Muscle of back (tissue), 11 donors: ENCODE data around the gene TBCD. TPM values are rescaled to one million over a fixed set of nuclear protein-coding genes. Genes with fewer than 3 reads are reported as not detected.
"Not testable (repeated sequence)": the region's sequence is repeated elsewhere in the genome, so short reads cannot be mapped to it uniquely, and the experiment has no call there.

Source experiments
- DNase-seq, 3 donors: peaks; one replicate each; pipeline versions ENCODE4 v3.0.0 to v3.0.0-alpha.2; 2013
- polyA plus RNA-seq, 10 donors: library from polyadenylated mRNA; unstranded; fragments of 120-200 nt; gene quantifications; one replicate each; pipeline ENCODE4 v1.2.1, GENCODE V29; 2013; ENCODE audit not compliant: insufficient read length in 10 of 10

The TBCD gene
- polyA plus RNA-seq, 10 donors = 53.5 to 86.2 (median 60.0) TPM

DNA sequence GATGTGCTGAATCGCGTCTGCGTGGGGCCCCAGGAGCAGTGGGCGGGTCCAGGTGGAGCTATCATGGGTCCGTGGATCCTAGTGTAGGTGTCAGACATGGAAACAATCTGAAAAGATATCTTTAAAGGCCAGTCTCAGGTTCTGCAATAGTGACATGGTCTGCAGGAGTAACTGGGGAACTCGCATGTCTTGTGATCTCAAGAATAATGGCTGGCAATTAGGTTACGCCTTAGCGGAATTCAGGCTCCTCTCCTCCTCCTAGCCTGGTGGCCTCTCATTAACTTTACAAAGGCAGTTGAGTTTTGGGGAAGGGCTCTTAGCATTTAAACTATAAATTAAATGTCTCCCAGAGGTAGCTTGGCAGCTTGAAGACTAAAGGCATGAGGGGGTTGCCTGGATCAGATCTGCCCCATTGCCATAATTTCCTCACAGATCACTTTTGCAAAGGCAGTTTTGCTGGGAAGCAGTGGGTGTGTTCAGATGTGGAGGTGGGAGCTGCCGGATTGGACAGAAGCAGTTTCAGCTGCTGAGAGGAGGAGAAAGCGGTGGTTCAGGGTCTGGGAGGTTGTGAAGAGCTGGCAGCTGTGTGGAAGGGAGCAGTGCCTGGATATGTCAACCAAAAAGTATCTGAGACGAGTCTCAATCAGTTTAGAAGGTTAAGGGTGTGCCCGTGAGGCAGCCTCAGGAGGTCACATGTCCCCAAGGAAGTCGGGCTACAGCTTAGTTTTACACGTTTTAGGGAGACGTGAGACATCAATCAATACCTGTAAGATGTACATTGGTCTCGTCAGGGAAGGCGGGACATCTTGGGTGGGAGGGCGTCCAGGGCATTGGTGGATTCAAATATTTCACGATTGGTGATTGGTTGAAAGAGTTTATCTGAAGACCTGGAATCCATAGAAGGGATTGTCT lies 2.7 kb downstream of the TBCD start:
- DNase-seq = no peak

- no peak for DNase-seq
These were observed 4.3 kb downstream of the TBCD start for GRCh38 chr17:82756166-82756565.

- DNase-seq = no peak
These were observed 13.5 kb downstream of the TBCD start for GRCh38 chr17:82765371-82765770.

GRCh38 chr17:82767041-82767754 lies 15.3 kb downstream of the TBCD start:
- DNase-seq = no peak

- no peak for DNase-seq
These were observed 17.2 kb downstream of the TBCD start for GRCh38 chr17:82769041-82769440.

- no peak for DNase-seq
These were observed 20.2 kb downstream of the TBCD start for GRCh38 chr17:82772026-82772425.

DNA sequence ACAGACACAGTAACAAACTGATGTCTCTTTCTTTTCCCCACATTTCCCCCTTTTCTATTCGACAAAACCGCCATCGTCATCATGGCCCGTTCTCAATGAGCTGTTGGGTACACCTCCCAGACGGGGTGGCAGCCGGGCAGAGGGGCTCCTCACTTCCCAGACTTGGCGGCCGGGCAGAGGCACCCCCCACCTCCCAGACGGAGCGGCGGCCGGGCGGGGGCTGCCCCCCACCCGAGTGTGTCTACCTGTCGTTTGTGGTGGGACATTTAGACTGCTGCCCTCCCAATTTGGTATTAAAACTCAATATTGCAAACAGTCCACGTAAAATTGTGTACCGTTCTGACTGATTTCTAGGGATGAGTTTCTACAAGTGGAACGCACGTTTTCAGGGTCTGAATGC lies 22.6 kb downstream of the TBCD start:
- not testable (repeated sequence) for DNase-seq

DNA sequence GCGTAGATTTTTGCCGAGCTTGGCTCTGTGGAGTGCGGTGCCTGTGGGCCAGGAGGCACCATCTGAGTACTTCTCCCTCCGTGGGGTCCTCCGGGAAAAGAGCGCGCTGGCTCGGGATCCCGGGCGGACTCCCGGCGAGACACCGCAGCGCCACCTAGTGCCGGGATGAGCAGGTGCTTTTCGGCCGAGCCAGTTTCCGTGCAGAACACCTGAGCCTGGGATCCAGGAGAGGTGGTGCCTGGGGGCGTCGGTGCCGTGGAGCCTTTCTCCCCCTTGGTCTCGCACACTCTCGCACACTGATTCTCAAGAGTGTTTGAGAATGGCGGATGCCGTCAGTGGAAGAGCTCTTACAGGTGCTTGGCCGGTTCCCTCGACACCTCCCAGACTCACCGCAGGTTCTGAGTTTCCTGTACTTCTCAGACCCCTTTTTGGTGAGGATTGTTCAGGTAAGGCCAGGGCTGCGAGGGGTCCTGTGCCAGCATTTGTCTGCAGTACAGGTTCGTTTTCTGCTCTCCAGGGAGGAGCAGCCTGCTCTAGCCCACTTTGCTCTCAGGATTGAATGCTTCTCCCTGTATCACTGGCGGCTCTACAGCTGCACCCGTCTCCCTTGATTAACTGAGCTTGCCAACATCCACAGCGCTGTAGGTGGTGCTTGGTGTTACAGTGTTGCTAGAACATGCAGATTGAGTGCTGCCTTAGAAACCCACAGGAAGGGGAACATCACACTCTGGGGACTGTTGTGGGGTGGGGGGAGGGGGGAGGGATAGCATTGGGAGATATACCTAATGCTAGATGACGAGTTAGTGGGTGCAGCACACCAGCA lies 23.3 kb downstream of the TBCD start:
- DNase-seq = peak in 1 of 3 donors; percentile 75

DNA sequence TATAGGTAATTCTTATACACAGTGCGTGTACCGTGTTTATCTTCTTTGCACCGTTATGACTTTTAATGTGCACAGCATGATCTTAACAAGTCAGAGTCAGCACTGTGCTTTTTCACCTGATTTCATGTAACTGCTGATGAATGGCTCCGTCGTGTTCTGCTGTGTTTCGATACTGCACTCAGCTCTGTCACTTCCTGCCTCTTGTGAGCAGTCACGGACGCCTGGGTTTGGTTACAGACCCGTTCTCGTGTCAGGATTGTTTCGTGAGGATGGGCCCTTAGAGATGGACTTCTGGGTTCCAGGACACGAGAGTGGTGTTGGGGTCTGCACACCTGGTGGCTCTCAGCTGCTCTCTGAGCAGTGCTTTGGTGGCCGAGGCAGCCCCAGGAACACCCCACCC lies 24.6 kb downstream of the TBCD start:
- DNase-seq = no peak

DNA sequence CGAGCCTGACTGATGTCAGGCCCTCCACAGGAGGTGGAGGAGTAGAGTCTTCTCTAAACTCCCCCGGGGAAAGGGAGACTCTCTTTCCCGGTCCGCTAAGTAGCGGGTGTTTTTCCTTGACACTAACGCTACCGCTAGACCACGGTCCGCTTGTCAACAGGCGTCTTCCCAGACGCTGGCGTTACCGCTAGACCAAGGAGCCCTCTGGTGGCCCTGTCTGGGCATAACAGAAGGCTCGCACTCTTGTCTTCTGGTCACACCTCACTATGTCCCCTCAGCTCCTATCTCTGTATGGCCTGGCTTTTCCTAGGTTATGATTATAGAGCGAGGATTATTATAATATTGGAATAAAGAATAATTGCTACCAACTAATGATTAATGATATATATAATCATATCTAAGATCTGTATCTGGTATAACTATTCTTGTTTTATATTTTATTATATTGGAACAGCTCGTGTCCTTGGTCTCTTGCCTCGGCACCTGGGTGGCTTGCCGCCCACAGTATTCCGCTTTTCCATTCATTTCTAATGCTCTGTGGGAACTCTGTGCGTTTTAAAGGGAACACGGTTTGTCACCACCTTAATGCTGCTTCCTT lies 26.0 kb downstream of the TBCD start:
- DNase-seq = not testable (repeated sequence)

- DNase-seq = no peak
These were observed 27.7 kb downstream of the TBCD start for GRCh38 chr17:82779541-82779940.

GRCh38 chr17:82780195-82780594 lies 28.3 kb downstream of the TBCD start:
- no peak for DNase-seq

DNA sequence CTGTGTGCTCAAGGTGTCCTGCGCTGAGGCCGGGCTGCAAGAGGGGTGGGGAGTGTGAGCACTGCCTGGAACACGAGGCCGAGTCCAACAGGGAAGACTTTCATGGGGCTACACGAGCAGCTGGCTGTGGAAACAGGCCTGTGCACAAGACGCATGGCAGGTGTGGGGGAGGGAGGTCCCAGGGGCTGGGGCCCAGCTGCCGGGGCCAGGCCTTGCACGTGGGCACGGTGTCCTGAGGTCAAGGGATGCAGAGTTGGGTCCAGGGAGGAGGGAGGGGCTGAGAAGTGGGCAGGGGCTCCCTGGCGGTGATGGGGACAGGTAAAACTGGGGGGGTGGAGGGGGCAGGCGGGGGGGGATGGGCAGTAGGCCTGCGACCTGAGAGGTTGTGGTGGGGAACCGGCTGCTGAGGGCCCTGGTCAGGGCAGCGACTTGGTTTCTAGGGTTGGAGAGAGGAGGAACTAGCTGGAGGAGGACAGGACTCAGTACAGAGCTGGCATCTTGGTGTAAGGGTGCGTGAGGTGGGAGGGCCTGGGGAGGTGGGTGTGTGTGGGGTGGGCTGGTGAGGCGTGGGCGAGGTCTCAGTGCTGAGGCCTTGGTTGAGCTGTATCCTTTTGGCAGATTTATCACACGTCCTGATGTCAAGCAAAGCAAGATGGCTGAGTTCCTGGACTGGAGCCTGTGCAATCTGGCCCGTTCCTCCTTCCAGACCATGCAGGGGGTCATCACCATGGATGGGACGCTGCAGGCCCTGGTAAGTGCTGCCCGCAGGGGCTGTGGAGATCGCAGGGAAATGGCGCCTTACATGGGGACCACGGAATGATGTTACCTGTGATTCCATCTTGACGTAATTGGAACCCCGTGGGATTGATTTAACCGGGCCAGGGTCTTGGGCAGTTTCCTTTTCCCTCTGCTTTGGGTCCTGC lies 29.4 kb downstream of the TBCD start:
- DNase-seq = no peak

GRCh38 chr17:82781894-82782274 lies 30.0 kb downstream of the TBCD start:
- peak; percentile 74 to 91 (median 88) for DNase-seq

DNA sequence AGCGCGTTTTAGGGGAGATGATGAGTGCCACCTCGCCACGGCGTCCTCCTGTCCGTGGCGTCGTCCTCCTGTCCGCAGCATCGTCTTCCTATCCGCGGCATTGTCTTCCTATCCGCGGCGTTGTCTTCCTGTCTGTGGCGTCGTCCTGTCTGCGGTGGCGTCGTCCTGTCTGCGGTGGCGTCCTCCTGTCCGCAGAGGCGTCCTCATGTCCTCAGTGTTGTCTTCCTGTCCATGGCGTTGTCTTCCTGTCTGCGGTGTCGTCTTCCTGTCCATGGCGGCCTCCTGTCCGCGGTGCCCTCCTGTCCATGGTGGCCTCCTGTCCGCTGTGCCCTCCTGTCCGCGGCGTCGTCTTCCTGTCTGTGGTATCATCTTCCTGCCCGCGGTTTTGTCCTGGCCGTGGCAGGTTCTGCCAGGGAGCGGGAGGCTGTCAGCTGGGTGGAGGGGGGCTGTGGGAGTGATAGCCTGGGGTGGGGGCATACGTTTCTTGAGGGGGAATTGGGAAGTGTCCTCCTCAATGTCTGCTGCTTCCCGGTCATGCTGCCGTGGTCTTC lies 30.9 kb downstream of the TBCD start:
- DNase-seq = no peak

DNA sequence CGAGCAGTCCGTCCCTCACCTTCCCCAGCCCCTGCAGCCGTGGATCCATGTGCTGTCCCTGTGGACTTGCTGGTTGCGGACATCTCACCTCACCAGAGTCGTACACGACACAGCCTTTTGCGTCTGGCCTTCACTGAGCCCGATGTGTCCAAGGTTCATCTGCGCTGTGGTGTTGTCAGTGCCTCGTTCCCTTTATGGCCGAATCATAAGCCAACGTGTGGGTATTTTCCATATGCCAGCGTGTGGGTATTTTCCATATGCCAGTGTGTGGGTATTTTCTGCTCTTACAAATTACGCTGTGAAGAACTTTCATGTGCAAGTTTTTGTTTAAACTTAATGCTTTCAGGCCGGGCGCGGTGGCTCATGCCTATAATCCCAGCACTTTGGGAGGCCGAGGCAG lies 31.6 kb downstream of the TBCD start:
- no peak for DNase-seq

DNA sequence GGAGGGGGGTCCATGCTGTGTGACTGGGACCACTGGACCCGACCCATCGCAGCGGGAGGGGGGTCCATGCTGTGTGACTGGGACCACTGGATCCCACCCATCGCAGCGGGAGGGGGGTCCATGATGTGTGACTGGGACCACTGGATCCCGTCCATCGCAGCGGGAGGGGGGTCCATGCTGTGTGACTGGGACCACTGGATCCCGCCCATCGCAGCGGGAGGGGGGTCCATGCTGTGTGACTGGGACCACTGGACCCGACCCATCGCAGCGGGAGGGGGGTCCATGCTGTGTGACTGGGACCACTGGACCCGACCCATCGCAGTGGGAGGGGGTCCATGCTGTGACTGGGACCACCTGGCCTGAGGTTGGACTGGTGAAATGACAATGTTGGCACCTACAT lies 33.7 kb downstream of the TBCD start:
- DNase-seq = not testable (repeated sequence)

DNA sequence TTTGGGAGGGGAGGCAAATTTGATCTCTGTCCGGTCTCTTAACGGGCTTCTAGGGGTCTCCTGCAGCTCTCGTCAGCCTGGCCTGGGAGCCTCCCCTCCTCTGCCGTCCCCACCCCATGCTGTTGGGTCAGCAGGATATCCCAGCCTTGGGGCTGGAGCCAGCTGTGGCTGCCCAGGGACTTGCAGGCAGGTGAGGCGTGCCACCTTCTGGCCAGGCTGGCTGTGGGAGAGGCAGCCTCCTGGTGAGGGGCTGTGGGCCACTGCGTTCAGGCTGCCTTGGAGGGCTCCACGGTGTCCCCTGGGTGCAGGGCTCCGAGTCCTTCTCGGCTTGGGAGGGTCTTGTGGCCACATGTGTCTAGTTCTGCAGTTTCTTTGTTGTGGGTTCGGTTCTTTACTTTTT lies 34.6 kb downstream of the TBCD start:
- no peak for DNase-seq

DNA sequence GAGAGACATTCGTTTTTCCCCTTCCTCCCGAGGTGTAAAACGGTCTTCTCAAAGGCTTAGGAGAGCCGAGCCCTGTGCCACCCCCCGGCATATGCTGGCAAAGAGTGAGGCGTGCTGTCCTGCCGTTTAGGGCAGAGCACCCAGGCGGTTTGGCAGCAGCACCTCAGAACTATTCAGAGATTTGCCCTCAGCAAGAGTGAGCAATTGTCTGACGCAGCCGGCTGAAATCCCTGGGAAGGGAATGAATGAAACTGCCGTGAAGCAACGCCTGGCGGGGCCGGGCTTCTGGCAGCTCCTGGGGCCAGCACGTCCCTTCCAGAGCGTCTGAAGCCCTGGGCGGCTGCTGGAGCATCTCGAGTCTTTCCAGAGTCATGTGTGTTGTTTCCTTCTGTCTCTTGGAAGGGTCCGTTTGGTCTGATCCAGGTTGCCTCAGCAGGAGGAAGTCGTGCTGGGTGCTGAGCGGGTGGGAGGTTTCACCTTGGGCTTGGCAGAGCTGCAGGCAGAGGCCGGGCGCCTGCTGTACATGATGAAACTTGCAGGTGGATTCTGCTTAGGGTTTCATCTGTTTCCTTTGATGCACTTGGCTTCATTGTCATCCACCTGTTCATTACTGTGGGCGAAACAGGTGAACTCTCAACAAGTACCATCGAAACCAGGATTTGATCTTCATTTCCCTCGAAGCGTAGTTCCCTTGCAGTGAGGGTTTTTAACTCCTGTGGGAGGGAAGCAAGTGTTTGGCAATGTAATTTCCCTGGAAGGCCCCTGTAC lies 35.4 kb downstream of the TBCD start:
- DNase-seq = peak in 1 of 3 donors; percentile 58
